Erythroblast (primary cell): Measurements from ENCODE around the gene FOXL2.

Source experiments
- GATA1 ChIP-seq: IDR thresholded peaks from 2 replicates; pipeline ENCODE4 v1.6.1; 2011; ENCODE audit warnings: low read depth, mild to moderate bottlenecking, control low read depth, low read length, moderate library complexity
- POLR2A ChIP-seq: IDR thresholded peaks from 2 replicates; pipeline ENCODE4 v1.6.1; 2011; ENCODE audit warnings: mild to moderate bottlenecking, low read length

DNA sequence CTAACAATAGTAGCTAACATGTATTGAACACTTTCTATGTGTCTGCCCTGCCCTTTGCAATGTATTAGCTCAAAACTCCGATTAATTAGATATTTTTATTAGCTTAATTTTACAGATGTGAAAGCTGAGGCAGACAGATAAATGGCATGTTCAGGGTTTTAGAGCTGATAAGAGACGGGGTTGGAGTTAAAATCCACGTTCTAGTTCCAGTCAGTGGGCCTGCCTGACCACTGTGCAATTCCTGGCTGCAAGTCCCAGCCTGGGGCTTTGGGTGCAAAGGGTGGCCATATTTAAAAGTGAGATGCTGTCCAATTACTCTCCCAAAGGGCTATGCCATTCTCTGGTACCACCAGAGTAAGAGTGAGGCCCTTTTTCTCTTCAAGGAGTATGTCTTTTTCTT lies 33.2 kb downstream of the FOXL2 start:
- TF ChIP-seq POLR2A (no peak), GATA1 (no peak)
